Hematopoietic multipotent progenitor cell (in vitro differentiated cells): Measurements from ENCODE around the gene KLF15. TPM values are rescaled to one million over a fixed set of nuclear protein-coding genes. Genes with fewer than 3 reads are reported as not detected.

Source experiments
- DNase-seq, 3 donors: peaks; one replicate each; pipeline ENCODE4 v3.0.0-alpha.2; 2011 to 2015; ENCODE audit warnings: low read depth in 2 of 3, low spot score in 2 of 3
- total RNA-seq: library from RNA; depleted of rRNA; stranded (reverse); fragments of >200 nt; gene quantifications from one replicate; pipeline ENCODE4 v1.2.3, GENCODE V29; 2012

The KLF15 gene
- total RNA-seq, 1 donor: under 0.01 TPM

DNA sequence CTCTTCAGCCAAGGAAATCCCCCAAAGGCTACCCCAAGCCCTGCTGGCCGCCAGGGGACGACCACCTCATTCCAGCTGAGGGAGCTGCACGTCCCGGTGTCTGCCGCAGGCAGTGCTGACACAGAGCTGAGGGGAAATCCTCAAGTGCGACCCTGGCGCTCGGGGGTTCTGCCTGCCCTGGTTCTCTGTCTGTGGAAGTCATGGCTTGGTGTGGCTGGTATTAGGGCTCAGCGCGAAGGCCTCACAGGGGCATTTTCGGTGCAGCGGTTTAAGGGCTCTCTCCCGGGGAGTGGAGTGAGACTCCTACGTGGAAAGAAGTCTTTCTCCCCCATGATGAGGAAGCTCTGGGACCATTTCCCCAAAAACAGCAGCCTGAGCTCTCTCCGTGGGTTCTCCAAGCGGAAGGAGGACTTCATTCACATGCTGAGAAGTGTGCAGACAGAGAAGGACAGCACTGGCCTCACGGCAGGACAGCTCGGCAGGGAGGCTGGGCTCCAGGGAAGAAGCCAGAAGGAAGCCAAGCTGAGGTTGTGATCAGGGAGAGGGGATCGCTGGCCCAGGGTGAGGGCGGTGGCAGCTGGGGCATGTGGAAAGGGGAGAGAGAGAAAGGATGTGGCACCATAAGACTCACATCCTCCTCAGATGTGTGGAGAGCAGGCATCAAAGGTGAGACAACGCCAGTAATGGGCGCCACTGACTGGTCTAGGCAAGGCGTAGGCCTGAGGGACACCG is 48.6 kb downstream of the KLF15 start:
- DNase-seq: no peak

DNA sequence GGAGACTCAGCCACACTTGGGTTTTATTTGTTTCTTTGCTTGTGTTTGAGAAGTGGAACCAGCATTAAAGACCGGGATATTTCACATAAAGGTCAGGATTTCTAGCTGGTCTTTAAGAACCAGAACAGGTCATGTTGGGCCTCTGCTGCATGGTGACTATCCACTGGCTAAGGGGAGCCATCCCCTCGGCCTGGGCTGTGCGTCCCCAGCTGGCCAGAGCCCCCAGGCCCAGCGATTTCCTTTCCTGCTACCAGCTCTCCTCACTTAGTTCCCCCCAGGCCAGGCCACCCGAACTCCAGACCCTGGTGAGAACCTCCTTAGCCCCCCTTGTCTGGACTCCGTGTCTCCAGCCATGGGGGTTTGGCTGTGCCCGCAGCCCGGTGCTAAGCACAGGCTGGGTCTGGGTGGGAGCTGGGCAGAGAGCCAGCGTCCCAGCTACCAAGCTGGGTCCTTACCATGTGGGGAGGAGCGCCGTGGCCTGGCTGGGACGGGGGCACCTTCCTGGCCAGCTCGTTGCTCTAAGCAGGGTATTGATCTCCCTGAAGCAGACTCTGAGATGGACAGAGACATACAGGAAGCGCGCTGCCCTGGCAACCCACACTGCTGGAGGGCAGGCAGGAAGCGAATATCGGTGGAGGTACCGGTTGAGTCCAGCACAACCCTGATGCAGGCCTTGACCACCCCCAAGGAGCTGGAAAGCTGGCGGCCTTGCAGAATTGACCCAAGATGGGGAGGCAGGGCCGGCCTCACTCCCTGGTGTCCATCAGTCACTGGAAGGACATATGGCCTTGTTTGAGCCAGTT is 49.4 kb downstream of the KLF15 start:
- no peak for DNase-seq

DNA sequence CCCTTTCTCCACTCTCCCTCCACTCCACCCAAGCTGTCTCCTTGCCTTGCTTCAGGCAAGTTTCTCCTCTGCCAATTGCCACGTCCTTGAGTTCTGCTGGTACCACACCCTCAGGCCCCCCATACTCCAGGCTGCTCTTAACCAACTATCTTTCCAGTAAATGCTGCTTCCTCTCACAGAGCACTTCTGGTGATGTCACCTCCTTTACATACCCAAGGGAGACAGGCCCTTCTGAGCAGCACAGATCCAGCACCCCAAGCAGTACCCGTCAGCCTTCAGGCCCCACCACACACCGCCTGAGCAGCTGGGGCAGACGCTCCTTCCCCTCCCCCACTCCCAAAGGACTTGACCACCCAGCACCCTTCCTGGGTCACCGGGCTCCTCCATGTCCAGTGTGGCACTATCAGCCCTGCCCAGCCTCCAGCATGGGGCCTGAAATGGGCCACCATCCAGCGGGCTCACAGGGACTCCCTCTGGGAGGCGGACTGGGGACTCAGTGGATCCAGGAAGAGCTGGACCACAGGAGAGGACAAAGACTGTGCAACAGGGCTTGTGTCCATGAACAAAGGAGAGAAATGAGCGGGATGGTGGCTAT is 50.2 kb downstream of the KLF15 start:
- no peak for DNase-seq

DNA sequence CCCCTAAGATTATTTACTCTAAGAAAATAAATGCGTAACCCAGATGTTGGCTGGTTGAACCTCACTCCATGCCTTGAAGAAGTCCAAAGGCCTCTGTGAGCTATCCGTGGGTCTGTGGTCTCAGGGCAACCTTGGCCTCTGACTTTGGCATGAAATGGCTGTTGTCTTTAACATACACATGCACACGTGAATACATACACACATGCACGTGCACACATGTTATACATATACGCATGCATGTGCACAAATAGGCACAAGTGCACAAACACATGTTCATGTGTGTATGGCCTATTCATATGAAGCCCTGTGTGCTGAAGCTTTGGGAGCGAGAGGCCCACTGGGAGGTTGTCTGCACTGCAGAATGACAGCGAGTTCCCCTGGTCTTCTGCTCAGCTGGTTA is 50.8 kb downstream of the KLF15 start:
- DNase-seq: no peak

DNA sequence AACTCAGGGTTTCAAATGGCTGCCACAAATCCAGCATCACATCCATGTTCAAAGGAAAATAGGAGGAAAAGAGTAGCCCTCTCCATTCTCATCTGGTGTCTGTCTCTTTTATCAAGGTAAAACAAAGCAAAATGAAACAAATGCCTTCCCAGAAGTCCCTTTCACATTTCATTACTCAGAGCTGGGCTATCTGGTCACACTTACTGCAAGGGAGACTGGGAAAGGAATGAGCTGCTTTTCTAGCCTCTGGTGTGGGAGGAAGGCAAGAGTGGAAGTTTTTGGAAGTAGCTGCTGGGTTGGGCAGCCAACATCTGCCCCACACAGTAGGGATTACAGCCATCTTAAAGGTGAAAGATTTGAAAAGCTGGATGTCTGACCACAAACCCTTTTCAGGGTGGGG is 51.8 kb downstream of the KLF15 start:
- DNase-seq: no peak

DNA sequence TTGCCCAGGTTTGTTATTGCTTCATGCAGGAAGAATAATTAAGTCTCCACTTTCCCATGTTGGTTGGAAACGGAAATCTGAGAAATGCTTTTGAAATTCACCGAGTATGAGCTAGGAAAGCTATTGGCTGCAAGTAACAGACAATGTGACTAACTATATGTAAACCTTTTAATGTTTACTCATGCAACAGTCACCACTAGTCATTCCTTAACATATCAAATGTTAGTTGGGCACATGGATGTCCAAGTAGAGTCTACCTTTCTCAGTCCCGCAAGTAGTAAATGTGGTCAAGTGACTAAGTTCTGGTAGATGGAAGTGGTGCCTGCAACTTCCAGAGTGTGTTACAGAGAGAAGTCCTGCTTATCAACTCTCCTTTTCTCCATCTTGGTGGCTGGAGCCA is 52.5 kb downstream of the KLF15 start:
- no peak for DNase-seq

DNA sequence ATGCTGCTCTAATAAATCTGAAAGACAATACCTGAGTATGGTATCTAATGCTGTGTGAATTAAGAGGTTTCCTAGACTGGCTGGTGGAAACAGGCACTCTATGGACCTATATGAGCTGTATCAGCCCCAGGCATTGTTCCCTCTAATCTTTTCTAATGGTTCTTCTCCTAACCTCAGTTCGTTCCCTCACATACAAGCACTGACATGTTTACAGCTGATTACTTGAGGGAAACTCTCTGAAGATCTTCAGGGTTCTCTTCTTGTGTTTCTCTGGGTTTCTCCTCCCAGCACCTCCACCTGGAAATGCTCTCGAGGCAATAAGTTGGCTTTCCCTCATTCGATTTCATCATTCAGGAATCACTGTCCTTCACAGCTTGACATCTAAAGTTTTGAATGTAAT is 52.9 kb downstream of the KLF15 start:
- no peak for DNase-seq

DNA sequence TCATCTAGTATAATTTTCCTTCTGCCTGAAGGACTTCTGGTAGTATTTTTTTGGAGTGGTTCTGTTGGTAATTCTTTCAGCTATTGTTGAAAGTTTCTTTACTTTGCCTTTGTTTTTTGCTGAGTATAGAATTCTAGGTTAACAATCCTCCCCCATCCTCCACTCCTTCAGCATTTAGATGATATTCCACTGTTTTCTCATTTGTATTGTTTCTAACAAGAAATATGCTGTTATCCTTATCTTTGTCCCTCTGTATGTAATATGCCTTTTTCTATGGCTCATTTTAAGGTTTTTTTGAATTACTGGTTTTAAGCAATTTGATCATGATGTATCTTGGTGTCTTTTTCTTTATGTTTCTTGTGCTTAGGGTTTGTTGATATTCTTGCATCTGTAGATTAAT is 53.9 kb downstream of the KLF15 start:
- no peak for DNase-seq

DNA sequence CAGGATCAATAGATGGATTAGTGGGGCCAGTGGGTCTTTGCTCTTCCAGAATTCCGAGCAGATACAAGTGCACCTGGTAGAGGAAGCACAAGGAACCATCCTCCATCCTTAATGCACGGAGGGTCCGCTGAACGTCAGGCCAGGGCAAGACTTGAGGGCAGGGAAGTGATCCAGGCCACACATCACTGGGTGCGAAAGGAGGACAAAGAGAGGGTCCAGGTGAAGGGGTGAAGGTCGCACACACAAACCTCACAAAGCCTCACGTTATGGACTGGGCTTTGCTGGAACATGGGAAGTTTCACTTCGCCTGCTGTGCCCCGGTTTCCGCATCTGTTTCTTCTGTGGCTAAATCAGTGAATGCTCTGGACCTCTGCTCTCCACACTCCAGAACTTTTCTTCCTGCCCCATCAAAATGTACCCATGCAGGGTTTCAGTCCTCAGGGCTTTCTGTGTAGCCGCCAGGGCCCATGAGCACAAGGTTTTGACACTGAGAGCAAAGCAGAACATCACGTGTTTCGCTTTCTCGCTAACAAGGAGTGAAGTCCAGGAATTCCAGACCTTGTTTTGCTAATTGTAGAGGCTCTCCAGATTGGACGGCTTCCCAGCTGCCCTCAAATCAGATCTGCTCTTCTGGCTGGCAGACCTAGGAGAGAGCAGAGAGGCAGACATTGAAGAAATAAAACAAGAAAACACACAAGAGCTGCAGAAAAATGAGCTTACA is 56.3 kb downstream of the KLF15 start:
- no peak for DNase-seq

DNA sequence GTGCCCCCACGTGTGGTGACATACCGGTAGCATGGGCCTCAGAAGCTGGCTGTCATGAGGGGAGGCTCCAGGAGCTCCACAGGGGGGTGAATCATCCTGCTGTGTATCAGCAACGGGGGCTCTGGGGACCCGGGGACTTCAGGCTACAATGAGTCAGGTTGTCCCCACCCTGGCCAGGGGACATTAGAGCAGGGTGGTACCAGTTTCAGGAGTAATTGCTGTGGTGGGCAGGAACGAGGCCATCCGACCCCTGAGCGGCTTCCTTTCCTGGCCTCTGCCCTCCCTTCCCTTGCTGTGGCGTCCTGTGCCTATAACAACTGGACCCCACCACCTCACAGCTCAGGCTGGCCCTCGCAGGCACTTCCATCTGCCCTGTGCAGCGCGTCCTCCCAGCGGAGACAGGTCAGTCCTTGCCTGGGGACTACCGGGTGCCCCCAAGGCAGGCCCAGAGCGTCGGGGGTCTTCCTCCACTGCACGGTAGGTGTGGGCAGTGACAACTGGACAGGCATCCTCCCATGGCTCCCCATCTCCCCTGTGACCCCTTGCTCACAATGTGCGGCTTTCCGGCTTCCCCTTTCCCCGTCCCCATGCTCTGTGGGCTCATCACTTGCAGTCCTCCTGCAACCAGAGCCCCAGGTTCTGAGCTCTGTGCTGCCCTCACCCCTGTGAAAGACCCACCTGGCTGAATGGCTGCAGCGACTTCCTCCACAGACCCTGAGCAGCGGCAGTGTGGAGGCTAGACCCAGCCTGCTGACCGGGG is 57.0 kb downstream of the KLF15 start:
- DNase-seq: no peak

DNA sequence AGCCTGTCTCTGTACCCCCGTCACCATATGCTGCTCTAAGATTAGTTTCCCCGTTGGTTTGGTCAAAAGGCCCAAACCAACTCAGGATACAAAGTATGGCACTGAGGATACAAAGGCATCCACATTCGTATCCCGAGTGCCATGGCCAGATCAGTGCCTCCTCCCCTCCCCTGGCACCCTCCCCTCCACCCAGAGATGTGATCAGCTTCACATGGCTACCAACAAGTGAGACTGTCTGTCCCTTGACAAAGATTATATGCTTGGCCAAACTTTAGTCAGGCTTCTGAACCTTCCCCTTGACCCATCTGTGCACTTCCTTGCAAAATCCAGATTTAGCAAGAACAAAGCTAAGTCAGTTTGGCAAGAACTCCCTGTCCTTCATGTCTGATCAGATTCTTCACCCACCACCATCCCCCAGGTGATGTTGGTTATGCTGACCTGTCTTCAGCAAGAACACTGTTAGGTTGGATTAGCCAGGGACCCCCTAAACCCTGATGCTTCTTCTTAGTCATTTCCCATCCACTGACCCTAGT is 61.7 kb downstream of the KLF15 start:
- DNase-seq: no peak

DNA sequence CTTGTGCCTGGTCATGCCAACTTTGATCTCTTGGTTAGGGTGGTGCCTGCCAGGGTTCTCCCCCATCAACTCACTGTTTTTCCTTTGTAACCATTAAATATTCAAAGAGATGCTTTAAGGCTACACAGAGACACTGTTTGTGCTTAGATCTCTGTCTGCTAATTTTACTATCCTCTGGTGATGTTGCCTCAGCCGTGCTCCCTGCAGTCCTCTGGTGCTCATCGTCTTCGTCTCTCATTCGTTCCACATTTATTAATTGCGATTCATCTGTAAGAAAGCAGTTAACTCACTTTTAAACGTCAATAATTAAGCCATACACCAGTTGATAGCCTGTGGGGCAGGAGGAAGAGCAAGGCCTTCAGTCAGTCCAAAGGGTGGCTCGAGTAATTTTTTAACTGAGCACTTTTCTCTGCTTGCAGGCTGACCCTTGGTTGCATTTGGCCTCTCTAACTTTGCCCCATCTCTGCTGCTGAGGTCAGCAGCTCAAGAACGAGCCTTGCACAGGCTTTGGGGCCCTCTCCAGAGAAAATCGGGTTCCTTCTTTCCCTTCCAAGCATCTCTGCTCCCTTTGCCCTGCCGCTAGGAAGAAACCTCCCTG is 62.9 kb downstream of the KLF15 start:
- DNase-seq: no peak

DNA sequence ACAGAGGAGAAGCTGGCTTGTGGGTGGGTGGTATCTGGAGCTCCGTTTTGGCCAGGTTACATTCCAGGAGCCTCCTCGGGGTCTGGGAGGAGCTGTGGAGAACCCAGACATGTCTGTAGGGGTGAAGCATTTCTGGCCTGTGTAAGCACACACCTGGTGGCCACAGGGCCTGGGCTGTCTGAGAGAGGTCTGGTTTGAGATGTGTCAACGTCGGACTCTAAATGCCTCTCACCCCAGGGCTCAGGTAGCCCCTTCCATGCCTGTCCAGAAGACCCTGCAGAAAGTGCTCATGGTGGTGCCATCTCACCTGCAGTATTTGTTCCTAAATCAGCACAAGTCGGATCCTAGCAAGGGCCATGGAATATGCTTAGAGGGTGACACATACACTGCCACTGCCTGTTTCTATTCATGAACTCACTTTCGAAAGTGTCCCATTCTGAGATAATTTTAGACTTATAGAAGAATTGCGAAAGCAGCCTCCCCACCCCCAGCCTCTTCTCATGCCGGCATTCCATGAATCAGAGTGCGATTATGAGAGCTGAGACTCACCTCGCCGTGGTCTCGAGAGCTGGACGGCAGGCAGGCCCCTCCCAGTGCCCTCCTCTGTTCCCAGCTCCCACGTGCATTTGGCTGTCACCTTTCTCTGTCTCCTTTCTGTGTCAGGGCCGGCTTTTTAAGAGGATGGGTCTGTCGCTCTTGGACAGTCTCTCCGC is 63.7 kb downstream of the KLF15 start:
- DNase-seq: no peak

Other genes with a start within 250 kb of the KLF15 start
- gene ALDH1L1, start 176.8 kb downstream of the KLF15 start, total RNA-seq: under 0.01 TPM
- gene CFAP100, start 37.5 kb upstream of the KLF15 start, total RNA-seq: not detected
- 82.7 TPM for gene ZXDC, start 118.5 kb upstream of the KLF15 start, total RNA-seq
- gene UROC1, start 160.4 kb upstream of the KLF15 start, total RNA-seq: under 0.01 TPM
- 36.4 TPM for gene CHST13, start 166.7 kb upstream of the KLF15 start, total RNA-seq
- not detected for gene C3orf22, start 201.5 kb upstream of the KLF15 start, total RNA-seq